HL-60 (cell line): ENCODE results near the gene CCDC183.

ENCODE experiments used
- DNase-seq, 2 experiments: peaks; one replicate each; pipeline ENCODE4 v3.0.0-alpha.2; 2010 to 2020; ENCODE audit warnings: low read depth in 1 of 2, low spot score in 1 of 2
- H3K27ac ChIP-seq: fragments of 250-450 bp; sonication (Bioruptor Pico); replicated peaks from 2 replicates; pipeline ENCODE4 v1.5.1; 2020; ENCODE audit warnings: mild to moderate bottlenecking, moderate library complexity
- H3K27me3 ChIP-seq: fragments of 250-450 bp; sonication (Bioruptor Pico); 2 replicates; pipeline ENCODE4 v1.5.1; 2021; ENCODE audit warnings: mild to moderate bottlenecking, moderate library complexity; ENCODE audit not compliant: insufficient read depth, poor library complexity, severe bottlenecking
- H3K4me3 ChIP-seq: replicated peaks from 2 replicates; pipeline ENCODE4 v1.5.1; 2011; ENCODE audit warnings: mild to moderate bottlenecking, control low read depth, low read length; ENCODE audit not compliant: insufficient read depth
- CTCF ChIP-seq: IDR thresholded peaks from one replicate; pipeline ENCODE4 v1.5.1; 2011; ENCODE audit warnings: low read length, control low read depth, inconsistent platforms; ENCODE audit not compliant: insufficient read depth
- GABPA ChIP-seq: IDR thresholded peaks from 2 replicates; pipeline ENCODE4 v1.6.1; 2012; ENCODE audit warnings: low read depth
- POLR2AphosphoS5 ChIP-seq: IDR thresholded peaks from 2 replicates; pipeline ENCODE4 v1.6.1; 2012; ENCODE audit warnings: low read depth
- REST ChIP-seq: IDR thresholded peaks from 2 replicates; pipeline ENCODE4 v1.6.1; 2012; ENCODE audit warnings: low read depth; ENCODE audit not compliant: insufficient replicate concordance
- SPI1 ChIP-seq: IDR thresholded peaks from 2 replicates; pipeline ENCODE4 v1.6.1; 2012; ENCODE audit warnings: low read depth, mild to moderate bottlenecking, borderline replicate concordance

Gene CCDC183

GRCh38 chr9:136756836-136757235, 39.3 kb upstream of the CCDC183 start:
- no peak for DNase-seq
- Histone ChIP-seq H3K4me3 (no peak overlapping the region), H3K27ac (no peak overlapping the region), H3K27me3 (no peaks in the 10 kb centered on the region)
- TF ChIP-seq REST (no peak), CTCF (no peak)

- DNase-seq = no peak
- H3K27me3 ChIP-seq = no peaks in the 10 kb centered on the region
- H3K27ac ChIP-seq = no peak overlapping the region
- no peak overlapping the region for H3K4me3 ChIP-seq
- TF ChIP-seq GABPA (no peak), SPI1 (no peak), REST (no peak), POLR2AphosphoS5 (no peak), CTCF (no peak)
Measured at GRCh38 chr9:136757328-136757727, 38.8 kb upstream of the CCDC183 start.

GRCh38 chr9:136757751-136758140, 38.4 kb upstream of the CCDC183 start:
- DNase-seq = no peak
- Histone ChIP-seq H3K27me3 (no peaks in the 10 kb centered on the region), H3K27ac (no peak overlapping the region), H3K4me3 (no peak overlapping the region)
- TF ChIP-seq SPI1 (no peak), CTCF (no peak), GABPA (no peak), REST (no peak), POLR2AphosphoS5 (no peak)
